ENCODE measurements around the gene CDC45.

Gene CDC45

GRCh38 chr22:19497245-19497644 is 17.5 kb downstream of the CDC45 start:
- no peaks in the 10 kb centered on the region for H3K9me3 ChIP-seq (ENCODE audit: control insufficient read depth, insufficient read depth, low read length)
- no peaks in the 10 kb centered on the region for H3K27me3 ChIP-seq (ENCODE audit: control insufficient read depth, insufficient read depth, low read length)
- WGBS (ENCODE audit: insufficient coverage, insufficient read length) = no CpG with 5 or more reads among the region's 3 CpGs
- DNase-seq (ENCODE audit: low read depth, low spot score) = no peak
- H3K27ac ChIP-seq (ENCODE audit: low read length) = no peak overlapping the region
- H3K36me3 ChIP-seq (ENCODE audit: control insufficient read depth, insufficient read depth, low read length) = peaks cover 18% of the 10 kb centered on the region; the same call in 1 of the 2 replicates
- H3K4me3 ChIP-seq (ENCODE audit: low read length) = no peak overlapping the region
- no peaks in the 10 kb centered on the region; the same call in 1 of the 2 replicates for H3K4me1 ChIP-seq (ENCODE audit: control insufficient read depth, insufficient read depth, low read length)

- WGBS (ENCODE audit: insufficient coverage, insufficient read length) = no CpG with 5 or more reads among the region's 7 CpGs
- no peaks in the 10 kb centered on the region for H3K27me3 ChIP-seq (ENCODE audit: control insufficient read depth, insufficient read depth, low read length)
- H3K27ac ChIP-seq (ENCODE audit: low read length) = no peak overlapping the region
- no peaks in the 10 kb centered on the region for H3K9me3 ChIP-seq (ENCODE audit: control insufficient read depth, insufficient read depth, low read length)
- peaks cover 15% of the 10 kb centered on the region; the same call in 1 of the 2 replicates for H3K36me3 ChIP-seq (ENCODE audit: control insufficient read depth, insufficient read depth, low read length)
- no peak overlapping the region for H3K4me3 ChIP-seq (ENCODE audit: low read length)
- H3K4me1 ChIP-seq (ENCODE audit: control insufficient read depth, insufficient read depth, low read length) = no peaks in the 10 kb centered on the region; the same call in 1 of the 2 replicates
- DNase-seq (ENCODE audit: low read depth, low spot score) = no peak
These were observed 18.6 kb downstream of the CDC45 start for GRCh38 chr22:19498154-19498865.

GRCh38 chr22:19498866-19499190 is 19.1 kb downstream of the CDC45 start:
- WGBS (ENCODE audit: insufficient coverage, insufficient read length) = no CpG with 5 or more reads among the region's 3 CpGs
- DNase-seq (ENCODE audit: low read depth, low spot score) = no peak
- H3K4me3 ChIP-seq (ENCODE audit: low read length) = no peak overlapping the region
- H3K27me3 ChIP-seq (ENCODE audit: control insufficient read depth, insufficient read depth, low read length) = no peaks in the 10 kb centered on the region
- H3K4me1 ChIP-seq (ENCODE audit: control insufficient read depth, insufficient read depth, low read length) = no peaks in the 10 kb centered on the region; the same call in 1 of the 2 replicates
- H3K9me3 ChIP-seq (ENCODE audit: control insufficient read depth, insufficient read depth, low read length) = no peaks in the 10 kb centered on the region
- H3K27ac ChIP-seq (ENCODE audit: low read length) = no peak overlapping the region
- H3K36me3 ChIP-seq (ENCODE audit: control insufficient read depth, insufficient read depth, low read length) = peaks cover 13% of the 10 kb centered on the region; the same call in 1 of the 2 replicates

- Histone ChIP-seq H3K4me3 (ENCODE audit: low read length) (no peak overlapping the region), H3K36me3 (ENCODE audit: control insufficient read depth, insufficient read depth, low read length) (peaks cover 12% of the 10 kb centered on the region; the same call in 1 of the 2 replicates)
- WGBS (ENCODE audit: insufficient coverage, insufficient read length) = no CpG with 5 or more reads among the region's 7 CpGs
These were observed 19.6 kb downstream of the CDC45 start for GRCh38 chr22:19499236-19499879.

GRCh38 chr22:19499880-19500242 is 20.1 kb downstream of the CDC45 start:
- Histone ChIP-seq H3K9me3 (ENCODE audit: control insufficient read depth, insufficient read depth, low read length) (no peaks in the 10 kb centered on the region), H3K4me1 (ENCODE audit: control insufficient read depth, insufficient read depth, low read length) (no peaks in the 10 kb centered on the region), H3K4me3 (ENCODE audit: low read length) (no peak overlapping the region), H3K27ac (ENCODE audit: low read length) (no peak overlapping the region), H3K27me3 (ENCODE audit: control insufficient read depth, insufficient read depth, low read length) (no peaks in the 10 kb centered on the region), H3K36me3 (ENCODE audit: control insufficient read depth, insufficient read depth, low read length) (peaks cover 9% of the 10 kb centered on the region; the same call in 1 of the 2 replicates)
- WGBS (ENCODE audit: insufficient coverage, insufficient read length) = no CpG with 5 or more reads among the region's 4 CpGs
- no peak for DNase-seq (ENCODE audit: low read depth, low spot score)

More at GRCh38 chr22:19499236-19499879, 19.6 kb downstream of the CDC45 start:
- Histone ChIP-seq H3K27ac (ENCODE audit: low read length) (no peak overlapping the region), H3K9me3 (ENCODE audit: control insufficient read depth, insufficient read depth, low read length) (no peaks in the 10 kb centered on the region), H3K4me1 (ENCODE audit: control insufficient read depth, insufficient read depth, low read length) (no peaks in the 10 kb centered on the region; the same call in 1 of the 2 replicates), H3K27me3 (ENCODE audit: control insufficient read depth, insufficient read depth, low read length) (no peaks in the 10 kb centered on the region)
- DNase-seq (ENCODE audit: low read depth, low spot score) = no peak

GRCh38 chr22:19501897-19502447 is 22.3 kb downstream of the CDC45 start:
- Histone ChIP-seq H3K4me3 (ENCODE audit: low read length) (no peak overlapping the region), H3K4me1 (ENCODE audit: control insufficient read depth, insufficient read depth, low read length) (no peaks in the 10 kb centered on the region), H3K36me3 (ENCODE audit: control insufficient read depth, insufficient read depth, low read length) (peaks cover 16% of the 10 kb centered on the region), H3K27ac (ENCODE audit: low read length) (no peak overlapping the region), H3K27me3 (ENCODE audit: control insufficient read depth, insufficient read depth, low read length) (no peaks in the 10 kb centered on the region), H3K9me3 (ENCODE audit: control insufficient read depth, insufficient read depth, low read length) (no peaks in the 10 kb centered on the region)
- no CpG with 5 or more reads among the region's 3 CpGs for WGBS (ENCODE audit: insufficient coverage, insufficient read length)
- no peak for DNase-seq (ENCODE audit: low read depth, low spot score)

GRCh38 chr22:19503367-19503766 is 23.6 kb downstream of the CDC45 start:
- no peaks in the 10 kb centered on the region for H3K4me1 ChIP-seq (ENCODE audit: control insufficient read depth, insufficient read depth, low read length)
- H3K4me3 ChIP-seq (ENCODE audit: low read length) = no peak overlapping the region
- H3K9me3 ChIP-seq (ENCODE audit: control insufficient read depth, insufficient read depth, low read length) = no peaks in the 10 kb centered on the region
- H3K27ac ChIP-seq (ENCODE audit: low read length) = no peak overlapping the region
- peaks cover 17% of the 10 kb centered on the region for H3K36me3 ChIP-seq (ENCODE audit: control insufficient read depth, insufficient read depth, low read length)
- DNase-seq (ENCODE audit: low read depth, low spot score) = no peak
- WGBS (ENCODE audit: insufficient coverage, insufficient read length) = no CpG with 5 or more reads among the region's 7 CpGs
- no peaks in the 10 kb centered on the region for H3K27me3 ChIP-seq (ENCODE audit: control insufficient read depth, insufficient read depth, low read length)

GRCh38 chr22:19503869-19504268 is 24.1 kb downstream of the CDC45 start:
- H3K9me3 ChIP-seq (ENCODE audit: control insufficient read depth, insufficient read depth, low read length) = no peaks in the 10 kb centered on the region
- H3K27me3 ChIP-seq (ENCODE audit: control insufficient read depth, insufficient read depth, low read length) = no peaks in the 10 kb centered on the region
- no peak overlapping the region for H3K27ac ChIP-seq (ENCODE audit: low read length)
- H3K4me3 ChIP-seq (ENCODE audit: low read length) = no peak overlapping the region
- no CpG with 5 or more reads among the region's 9 CpGs for WGBS (ENCODE audit: insufficient coverage, insufficient read length)
- DNase-seq (ENCODE audit: low read depth, low spot score) = no peak
- H3K4me1 ChIP-seq (ENCODE audit: control insufficient read depth, insufficient read depth, low read length) = no peaks in the 10 kb centered on the region
- peaks cover 18% of the 10 kb centered on the region for H3K36me3 ChIP-seq (ENCODE audit: control insufficient read depth, insufficient read depth, low read length)

- H3K27ac ChIP-seq (ENCODE audit: low read length) = no peak overlapping the region
- no peaks in the 10 kb centered on the region for H3K27me3 ChIP-seq (ENCODE audit: control insufficient read depth, insufficient read depth, low read length)
- peaks cover 16% of the 10 kb centered on the region for H3K36me3 ChIP-seq (ENCODE audit: control insufficient read depth, insufficient read depth, low read length)
- no CpG with 5 or more reads among the region's 18 CpGs for WGBS (ENCODE audit: insufficient coverage, insufficient read length)
- H3K4me1 ChIP-seq (ENCODE audit: control insufficient read depth, insufficient read depth, low read length) = no peaks in the 10 kb centered on the region
- no peaks in the 10 kb centered on the region for H3K9me3 ChIP-seq (ENCODE audit: control insufficient read depth, insufficient read depth, low read length)
- H3K4me3 ChIP-seq (ENCODE audit: low read length) = no peak overlapping the region
- DNase-seq (ENCODE audit: low read depth, low spot score) = no peak
These were observed 25.4 kb downstream of the CDC45 start for GRCh38 chr22:19504900-19505734.

GRCh38 chr22:19505735-19506126 is 26.0 kb downstream of the CDC45 start:
- no CpG with 5 or more reads among the region's 5 CpGs for WGBS (ENCODE audit: insufficient coverage, insufficient read length)
- Histone ChIP-seq H3K4me3 (ENCODE audit: low read length) (no peak overlapping the region), H3K9me3 (ENCODE audit: control insufficient read depth, insufficient read depth, low read length) (no peaks in the 10 kb centered on the region), H3K36me3 (ENCODE audit: control insufficient read depth, insufficient read depth, low read length) (peaks cover 16% of the 10 kb centered on the region), H3K27ac (ENCODE audit: low read length) (no peak overlapping the region), H3K27me3 (ENCODE audit: control insufficient read depth, insufficient read depth, low read length) (no peaks in the 10 kb centered on the region), H3K4me1 (ENCODE audit: control insufficient read depth, insufficient read depth, low read length) (no peaks in the 10 kb centered on the region)
- DNase-seq (ENCODE audit: low read depth, low spot score) = no peak

Measured in iPS DF 6.9 (cell line).